ENCODE results near the gene MRPS2. TPM values are rescaled to one million over a fixed set of nuclear protein-coding genes. Genes with fewer than 3 reads are reported as not detected.
"Not testable (repeated sequence)": the region's sequence is repeated elsewhere in the genome, so short reads cannot be mapped to it uniquely, and the experiment has no call there.

MRPS2 gene
- total RNA-seq, 5 donors from 2014 or later (not counting 1 experiment from before 2014, with no cell fraction given) = 17.7 to 36.6 (median 32.8) TPM

GRCh38 chr9:135458478-135458877 lies 42.0 kb upstream of the MRPS2 start:
- peaks cover 45 to 51% of the 10 kb centered on the region in 2 donors for H3K27me3 Mint-ChIP-seq
- not testable (repeated sequence) for H3K36me3 Mint-ChIP-seq, H3K9me3 Mint-ChIP-seq

GRCh38 chr9:135461936-135462335 lies 38.5 kb upstream of the MRPS2 start:
- no peaks in the 10 kb centered on the region for H3K4me1 Mint-ChIP-seq
- H3K9me3 Mint-ChIP-seq = peaks cover 0 to 3% (median 0%) of the 10 kb centered on the region in 3 donors
- no peak overlapping the region for H3K27ac Mint-ChIP-seq
- H3K4me1 ChIP-seq (ENCODE audit: control insufficient read depth in 1 of 2, extremely low read depth in 1 of 2, insufficient read depth in 2 of 2, low read length in 2 of 2) = no peaks in the 10 kb centered on the region
- no peak overlapping the region for H3K4me3 ChIP-seq (ENCODE audit: control insufficient read depth in 1 of 2, extremely low read depth in 1 of 2, low read length in 1 of 2)
- no peak overlapping the region for H3K27ac ChIP-seq (ENCODE audit: low read length)
- DNase-seq (no peak), ATAC-seq (replicated peaks in 1 of 4) (no peak)
- H3K9me3 ChIP-seq = no peaks in the 10 kb centered on the region
- H3K36me3 ChIP-seq (ENCODE audit: control insufficient read depth in 2 of 2, extremely low read depth in 1 of 2, insufficient read depth in 1 of 2, low read length in 1 of 2) = no peaks in the 10 kb centered on the region
- 88% methylated on average over 8 of the region's 11 CpGs for WGBS (ENCODE audit: insufficient coverage)
- ChIA-PET CTCF (no interaction called here), POLR2A (no interaction called here)
- peaks cover 49 to 59% of the 10 kb centered on the region in 2 donors for H3K27me3 Mint-ChIP-seq
- H3K4me3 Mint-ChIP-seq = no peak overlapping the region
- peaks cover 0 to 50% of the 10 kb centered on the region in 2 experiments for H3K27me3 ChIP-seq (replicated peaks in 1 of 2; ENCODE audit: control insufficient read depth in 2 of 2, extremely low read depth in 1 of 2, insufficient read depth in 2 of 2, low read length in 1 of 2)
- H3K36me3 Mint-ChIP-seq = no peaks in the 10 kb centered on the region

More at GRCh38 chr9:135458478-135458877, 42.0 kb upstream of the MRPS2 start:
- H3K27ac Mint-ChIP-seq; ATAC-seq (replicated peaks in 1 of 4); H3K4me3 ChIP-seq (ENCODE audit: control insufficient read depth in 1 of 2, extremely low read depth in 1 of 2, low read length in 1 of 2); H3K36me3 ChIP-seq (ENCODE audit: control insufficient read depth in 2 of 2, extremely low read depth in 1 of 2, insufficient read depth in 1 of 2, low read length in 1 of 2); H3K4me3 Mint-ChIP-seq; H3K4me1 Mint-ChIP-seq; POLR2A ChIA-PET; H3K4me1 ChIP-seq (ENCODE audit: control insufficient read depth in 1 of 2, extremely low read depth in 1 of 2, insufficient read depth in 2 of 2, low read length in 2 of 2); H3K9me3 ChIP-seq; CTCF ChIA-PET; DNase-seq; H3K27ac ChIP-seq (ENCODE audit: low read length): not testable (repeated sequence)
- no CpG with 5 or more reads among the region's 5 CpGs for WGBS (ENCODE audit: insufficient coverage)
- peaks cover 0 to 46% of the 10 kb centered on the region in 2 experiments for H3K27me3 ChIP-seq (replicated peaks in 1 of 2; ENCODE audit: control insufficient read depth in 2 of 2, extremely low read depth in 1 of 2, insufficient read depth in 2 of 2, low read length in 1 of 2)

GRCh38 chr9:135463140-135463539 lies 37.3 kb upstream of the MRPS2 start:
- Mint-ChIP-seq H3K9me3 (peaks cover 0 to 3% (median 0%) of the 10 kb centered on the region in 3 donors), H3K36me3 (no peaks in the 10 kb centered on the region), H3K27me3 (peaks cover 38 to 65% of the 10 kb centered on the region in 2 donors), H3K27ac (no peak overlapping the region), H3K4me1 (peaks cover 0 to 3% (median 0%) of the 10 kb centered on the region in 3 donors), H3K4me3 (no peak overlapping the region)
- DNase-seq (no peak), ATAC-seq (replicated peaks in 1 of 4) (no peak)
- ChIA-PET POLR2A (no interaction called here), CTCF (no interaction called here)
- Histone ChIP-seq H3K9me3 (no peaks in the 10 kb centered on the region), H3K4me3 (ENCODE audit: control insufficient read depth in 1 of 2, extremely low read depth in 1 of 2, low read length in 1 of 2) (no peak overlapping the region), H3K27ac (ENCODE audit: low read length) (no peak overlapping the region), H3K36me3 (ENCODE audit: control insufficient read depth in 2 of 2, extremely low read depth in 1 of 2, insufficient read depth in 1 of 2, low read length in 1 of 2) (no peaks in the 10 kb centered on the region), H3K4me1 (ENCODE audit: control insufficient read depth in 1 of 2, extremely low read depth in 1 of 2, insufficient read depth in 2 of 2, low read length in 2 of 2) (peaks cover 0 to 1% of the 10 kb centered on the region in 2 experiments), H3K27me3 (replicated peaks in 1 of 2; ENCODE audit: control insufficient read depth in 2 of 2, extremely low read depth in 1 of 2, insufficient read depth in 2 of 2, low read length in 1 of 2) (peaks cover 0 to 49% of the 10 kb centered on the region in 2 experiments)
- 100% methylated on average over 1 of the region's 3 CpGs for WGBS (ENCODE audit: insufficient coverage)

GRCh38 chr9:135464181-135464580 lies 36.3 kb upstream of the MRPS2 start:
- Histone ChIP-seq H3K9me3 (no peaks in the 10 kb centered on the region), H3K27me3 (replicated peaks in 1 of 2; ENCODE audit: control insufficient read depth in 2 of 2, extremely low read depth in 1 of 2, insufficient read depth in 2 of 2, low read length in 1 of 2) (peaks cover 0 to 51% of the 10 kb centered on the region in 2 experiments), H3K27ac (ENCODE audit: low read length) (no peak overlapping the region), H3K4me1 (ENCODE audit: control insufficient read depth in 1 of 2, extremely low read depth in 1 of 2, insufficient read depth in 2 of 2, low read length in 2 of 2) (peaks cover 0 to 9% of the 10 kb centered on the region in 2 experiments), H3K36me3 (ENCODE audit: control insufficient read depth in 2 of 2, extremely low read depth in 1 of 2, insufficient read depth in 1 of 2, low read length in 1 of 2) (no peaks in the 10 kb centered on the region), H3K4me3 (ENCODE audit: control insufficient read depth in 1 of 2, extremely low read depth in 1 of 2, low read length in 1 of 2) (no peak overlapping the region)
- no peaks in the 10 kb centered on the region for H3K36me3 Mint-ChIP-seq
- H3K4me3 Mint-ChIP-seq = no peak overlapping the region
- CTCF ChIA-PET = no interaction called here
- 83% methylated on average over 5 of the region's 7 CpGs for WGBS (ENCODE audit: insufficient coverage)
- H3K27ac Mint-ChIP-seq = no peak overlapping the region
- H3K9me3 Mint-ChIP-seq = no peaks in the 10 kb centered on the region
- DNase-seq (no peak), ATAC-seq (replicated peaks in 1 of 4) (no peak)
- POLR2A ChIA-PET = no interaction called here
- H3K27me3 Mint-ChIP-seq = peaks cover 38 to 66% of the 10 kb centered on the region in 2 donors
- H3K4me1 Mint-ChIP-seq = peaks cover 4 to 12% (median 6%) of the 10 kb centered on the region in 3 donors

GRCh38 chr9:135468854-135469521 lies 31.5 kb upstream of the MRPS2 start:
- no peaks in the 10 kb centered on the region for H3K36me3 ChIP-seq (ENCODE audit: control insufficient read depth in 2 of 2, extremely low read depth in 1 of 2, insufficient read depth in 1 of 2, low read length in 1 of 2)
- 49% methylated on average over 14 of the region's 16 CpGs for WGBS (ENCODE audit: insufficient coverage)
- Mint-ChIP-seq H3K36me3 (no peaks in the 10 kb centered on the region), H3K27me3 (peaks cover 30 to 58% of the 10 kb centered on the region in 2 donors), H3K9me3 (no peaks in the 10 kb centered on the region), H3K4me3 (peak overlapping the region; percentile 42 to 76 (median 45)), H3K27ac (peak overlapping the region; percentile 36 to 83), H3K4me1 (peaks cover 5 to 20% (median 6%) of the 10 kb centered on the region in 3 donors)
- no peaks in the 10 kb centered on the region for H3K9me3 ChIP-seq
- CTCF ChIA-PET = no interaction called here
- H3K27ac ChIP-seq (ENCODE audit: low read length) = no peak overlapping the region
- H3K27me3 ChIP-seq (replicated peaks in 1 of 2; ENCODE audit: control insufficient read depth in 2 of 2, extremely low read depth in 1 of 2, insufficient read depth in 2 of 2, low read length in 1 of 2) = peaks cover 0 to 49% of the 10 kb centered on the region in 2 experiments
- DNase-seq (peak in 2 of 35 experiments; percentile 18 to 24), ATAC-seq (replicated peaks in 1 of 4) (peak in 1 of 4 experiments; percentile 64)
- POLR2A ChIA-PET = no interaction called here
- peaks cover 0 to 9% of the 10 kb centered on the region in 2 experiments for H3K4me1 ChIP-seq (ENCODE audit: control insufficient read depth in 1 of 2, extremely low read depth in 1 of 2, insufficient read depth in 2 of 2, low read length in 2 of 2)
- peak overlapping the region in 1 of 2 donors; percentile 4 for H3K4me3 ChIP-seq (ENCODE audit: control insufficient read depth in 1 of 2, extremely low read depth in 1 of 2, low read length in 1 of 2)

- Histone ChIP-seq H3K4me1 (ENCODE audit: control insufficient read depth in 1 of 2, extremely low read depth in 1 of 2, insufficient read depth in 2 of 2, low read length in 2 of 2) (peaks cover 0 to 9% of the 10 kb centered on the region in 2 experiments), H3K27ac (ENCODE audit: low read length) (no peak overlapping the region), H3K36me3 (ENCODE audit: control insufficient read depth in 2 of 2, extremely low read depth in 1 of 2, insufficient read depth in 1 of 2, low read length in 1 of 2) (no peaks in the 10 kb centered on the region), H3K27me3 (replicated peaks in 1 of 2; ENCODE audit: control insufficient read depth in 2 of 2, extremely low read depth in 1 of 2, insufficient read depth in 2 of 2, low read length in 1 of 2) (peaks cover 0 to 53% of the 10 kb centered on the region in 2 experiments), H3K4me3 (ENCODE audit: control insufficient read depth in 1 of 2, extremely low read depth in 1 of 2, low read length in 1 of 2) (no peak overlapping the region), H3K9me3 (no peaks in the 10 kb centered on the region)
- Mint-ChIP-seq H3K27me3 (peaks cover 28 to 47% of the 10 kb centered on the region in 2 donors), H3K9me3 (no peaks in the 10 kb centered on the region), H3K36me3 (no peaks in the 10 kb centered on the region), H3K4me1 (peaks cover 5 to 20% (median 6%) of the 10 kb centered on the region in 3 donors), H3K27ac (no peak overlapping the region), H3K4me3 (no peak overlapping the region)
- no peak for DNase-seq
- CTCF ChIA-PET = interaction anchor here in 1 of 2 donors (0.7 kb wide), 1 partner anchor 1916 kb away, joined by 4 read pairs; no protein-coding TSS in a partner anchor
- WGBS (ENCODE audit: insufficient coverage) = 84% methylated on average over 16 of the region's 23 CpGs
- POLR2A ChIA-PET = no interaction called here
- ATAC-seq (replicated peaks in 1 of 4) = no peak
Observed at GRCh38 chr9:135471791-135472640, 28.5 kb upstream of the MRPS2 start.

All from T-cell (primary cell).